Measurements from ENCODE around the gene PDZD2. TPM values are rescaled to one million over a fixed set of nuclear protein-coding genes. Genes with fewer than 3 reads are reported as not detected.
A peak's percentile ranks its signal among the peaks of the same experiment; 100 is the strongest.

Gene PDZD2
- total and polyA plus RNA-seq, 11 donors, result 28.3 to 116 (median 80.6) TPM

DNA sequence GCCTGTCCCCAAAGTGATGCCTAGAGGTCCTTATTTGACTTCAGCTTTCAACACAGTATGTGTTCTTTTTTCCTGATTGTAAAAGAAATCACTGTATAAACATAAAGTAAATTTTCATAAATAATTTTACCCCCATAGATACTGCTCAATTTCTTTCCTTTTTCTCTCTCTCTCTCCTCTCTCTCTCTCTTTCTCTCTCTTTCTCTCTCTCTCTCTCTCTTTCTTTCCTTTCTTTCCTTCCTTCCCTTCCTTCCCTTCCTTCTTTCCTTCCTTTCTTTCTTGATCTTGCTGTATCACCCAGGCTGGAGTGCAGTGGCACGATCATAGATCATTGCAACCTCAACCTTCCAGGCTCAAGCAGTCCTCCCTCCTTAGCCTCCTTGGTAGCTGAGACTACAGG lies 64.8 kb downstream of the PDZD2 start:
- H3K27ac ChIP-seq, result no peak overlapping the region
- WGBS, 4 donors, result 89 to 100% (median 97%) methylated on average over 1 of the region's 1 CpG
- no peaks in the 10 kb centered on the region for H3K36me3 ChIP-seq
- H3K9me3 ChIP-seq, result no peaks in the 10 kb centered on the region
- H3K4me1 ChIP-seq, result peaks cover 0 to 29% (median 13%) of the 10 kb centered on the region in 12 donors
- intact Hi-C loops (cut with DNase I), result no loop called here
- ATAC-seq (no peak), DNase-seq (no peak)
- no peak overlapping the region for H3K4me3 ChIP-seq
- TF ChIP-seq, protein P1, sequence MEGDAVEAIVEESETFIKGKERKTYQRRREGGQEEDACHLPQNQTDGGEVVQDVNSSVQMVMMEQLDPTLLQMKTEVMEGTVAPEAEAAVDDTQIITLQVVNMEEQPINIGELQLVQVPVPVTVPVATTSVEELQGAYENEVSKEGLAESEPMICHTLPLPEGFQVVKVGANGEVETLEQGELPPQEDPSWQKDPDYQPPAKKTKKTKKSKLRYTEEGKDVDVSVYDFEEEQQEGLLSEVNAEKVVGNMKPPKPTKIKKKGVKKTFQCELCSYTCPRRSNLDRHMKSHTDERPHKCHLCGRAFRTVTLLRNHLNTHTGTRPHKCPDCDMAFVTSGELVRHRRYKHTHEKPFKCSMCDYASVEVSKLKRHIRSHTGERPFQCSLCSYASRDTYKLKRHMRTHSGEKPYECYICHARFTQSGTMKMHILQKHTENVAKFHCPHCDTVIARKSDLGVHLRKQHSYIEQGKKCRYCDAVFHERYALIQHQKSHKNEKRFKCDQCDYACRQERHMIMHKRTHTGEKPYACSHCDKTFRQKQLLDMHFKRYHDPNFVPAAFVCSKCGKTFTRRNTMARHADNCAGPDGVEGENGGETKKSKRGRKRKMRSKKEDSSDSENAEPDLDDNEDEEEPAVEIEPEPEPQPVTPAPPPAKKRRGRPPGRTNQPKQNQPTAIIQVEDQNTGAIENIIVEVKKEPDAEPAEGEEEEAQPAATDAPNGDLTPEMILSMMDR (IDR thresholded peaks at IDR 0.05), result no peak
- TF ChIP-seq POLR2A (IDR thresholded peaks at IDR 0.05), result no peak
- no peaks in the 10 kb centered on the region for H3K27me3 ChIP-seq

DNA sequence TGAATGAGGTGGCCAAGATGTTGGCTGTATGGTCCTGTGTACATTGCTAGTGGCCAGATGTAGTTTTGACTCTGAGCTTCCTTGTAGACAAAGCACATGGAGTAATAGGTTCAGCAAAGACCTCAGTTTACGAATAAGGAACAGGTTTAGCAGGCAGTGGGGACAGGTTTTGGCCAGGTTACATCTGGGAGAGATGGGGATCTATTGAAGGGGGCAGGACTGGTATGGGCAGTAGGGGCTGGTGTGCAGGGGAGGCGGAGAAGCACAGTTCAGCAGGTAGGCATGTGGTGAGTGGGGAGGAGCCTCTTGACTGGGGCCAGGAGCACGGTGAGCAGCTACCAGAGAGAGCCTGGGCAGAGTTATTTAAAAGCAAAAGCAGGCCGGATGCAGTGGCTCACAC lies 67.3 kb downstream of the PDZD2 start:
- Histone ChIP-seq H3K9me3 (no peaks in the 10 kb centered on the region), H3K4me3 (no peak overlapping the region), H3K4me1 (peaks cover 0 to 27% (median 13%) of the 10 kb centered on the region in 12 donors), H3K27ac (no peak overlapping the region), H3K36me3 (no peaks in the 10 kb centered on the region), H3K27me3 (no peaks in the 10 kb centered on the region)
- intact Hi-C loops (cut with DNase I), result no loop called here
- no peak for DNase-seq
- 89 to 97% (median 93%) methylated on average over 4 of the region's 4 CpGs for WGBS, 4 donors
- peak in 1 of 4 donors; percentile 44 for ATAC-seq
- TF ChIP-seq, protein P1 (IDR thresholded peaks at IDR 0.05), result no peak
- no peak for TF ChIP-seq POLR2A (IDR thresholded peaks at IDR 0.05)

- TF ChIP-seq, protein P1 (IDR thresholded peaks at IDR 0.05), result no peak
- no peak for TF ChIP-seq POLR2A (IDR thresholded peaks at IDR 0.05)
- intact Hi-C loops (cut with DNase I), result no loop called here
- Histone ChIP-seq H3K4me1 (peaks cover 0 to 27% (median 14%) of the 10 kb centered on the region in 12 donors), H3K4me3 (no peak overlapping the region), H3K27ac (no peak overlapping the region), H3K9me3 (no peaks in the 10 kb centered on the region), H3K36me3 (no peaks in the 10 kb centered on the region), H3K27me3 (no peaks in the 10 kb centered on the region)
- ATAC-seq, result no peak
- WGBS, 4 donors, result 84 to 90% (median 88%) methylated on average over 3 to 4 of the region's 4 CpGs
- DNase-seq, result no peak
Observed at GRCh38 chr5:31707329-31707728, 68.4 kb downstream of the PDZD2 start.

- intact Hi-C loops (cut with DNase I), result no loop called here
- H3K27me3 ChIP-seq, result no peaks in the 10 kb centered on the region
- 87 to 89% (median 88%) methylated on average over 5 of the region's 5 CpGs for WGBS, 4 donors
- H3K4me3 ChIP-seq, result no peak overlapping the region
- DNase-seq (no peak), ATAC-seq (no peak)
- no peak overlapping the region for H3K27ac ChIP-seq
- H3K4me1 ChIP-seq, result peaks cover 0 to 28% (median 16%) of the 10 kb centered on the region in 12 donors
- TF ChIP-seq, protein P1 (IDR thresholded peaks at IDR 0.05), result no peak
- no peak for TF ChIP-seq POLR2A (IDR thresholded peaks at IDR 0.05)
- no peaks in the 10 kb centered on the region for H3K36me3 ChIP-seq
- no peaks in the 10 kb centered on the region for H3K9me3 ChIP-seq
Observed at GRCh38 chr5:31708089-31708488, 69.2 kb downstream of the PDZD2 start.

Data from heart left ventricle (tissue), 16 donors.